ENCODE results near the gene BMPR1A.

The BMPR1A gene

DNA sequence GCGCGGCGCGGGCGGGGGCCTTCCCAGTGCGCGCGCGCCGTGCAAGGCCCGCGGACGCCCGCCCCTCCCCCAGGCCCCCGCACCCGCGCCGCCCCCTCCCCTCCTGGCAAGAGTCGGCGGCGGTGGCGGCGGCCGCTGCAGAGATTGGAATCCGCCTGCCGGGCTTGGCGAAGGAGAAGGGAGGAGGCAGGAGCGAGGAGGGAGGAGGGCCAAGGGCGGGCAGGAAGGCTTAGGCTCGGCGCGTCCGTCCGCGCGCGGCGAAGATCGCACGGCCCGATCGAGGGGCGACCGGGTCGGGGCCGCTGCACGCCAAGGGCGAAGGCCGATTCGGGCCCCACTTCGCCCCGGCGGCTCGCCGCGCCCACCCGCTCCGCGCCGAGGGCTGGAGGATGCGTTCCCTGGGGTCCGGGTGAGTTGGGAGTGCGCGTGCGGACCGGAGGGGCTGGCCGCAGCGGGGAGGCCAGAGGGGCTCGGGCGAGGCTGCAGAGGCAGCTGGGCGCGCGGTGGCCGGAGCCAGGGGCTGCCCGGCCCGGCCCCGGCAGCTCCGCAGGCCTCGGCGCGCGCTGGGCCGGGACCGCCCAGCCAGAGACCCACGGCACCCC lies at the start of gene BMPR1A:
Gene BMPR1A, plus strand, starts transcription at position 109 of the 602 bp plus-strand sequence. CDS start 119,400 bp downstream, outside the sequence.
- no peak for DNase-seq

DNA sequence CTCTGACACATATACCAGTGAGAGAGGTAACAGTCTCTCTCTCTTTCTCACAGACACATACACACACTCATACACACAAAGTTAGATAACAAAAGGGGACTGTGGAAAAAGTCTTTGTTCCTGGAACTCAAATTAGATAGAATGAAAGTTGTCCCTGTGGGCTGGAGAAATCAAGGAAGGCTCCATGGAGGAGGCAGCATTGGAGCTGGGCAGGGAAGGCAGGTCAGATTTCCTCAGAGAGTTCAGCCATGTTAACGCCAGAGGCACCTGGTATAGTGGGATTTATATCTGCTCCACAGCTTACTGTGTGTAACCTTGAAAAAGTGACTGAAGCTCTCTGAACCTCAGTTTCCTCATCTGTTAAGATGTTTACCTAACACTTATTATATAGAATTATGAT lies 49.4 kb upstream of the BMPR1A start:
- no peak for DNase-seq

DNA sequence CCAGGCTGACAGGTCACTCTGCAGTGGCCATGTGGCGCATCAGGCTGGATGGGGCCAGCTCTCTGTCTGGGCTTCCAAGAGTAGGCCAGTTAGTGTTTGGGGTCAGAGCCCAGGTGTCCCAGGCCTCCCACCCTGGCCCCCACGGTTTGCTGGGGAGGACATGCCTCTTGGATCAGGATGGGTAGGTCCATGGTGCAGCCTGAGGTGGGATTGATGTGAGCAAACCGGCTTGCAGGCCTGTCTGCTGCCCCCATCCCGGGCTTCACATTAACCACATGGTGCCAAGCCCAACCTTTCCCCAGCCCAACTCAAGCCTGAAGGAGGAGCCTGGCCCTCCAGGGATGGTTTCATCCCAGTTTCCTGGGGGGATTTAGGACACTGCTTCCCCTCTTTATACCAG lies 48.9 kb upstream of the BMPR1A start:
- DNase-seq = no peak

DNA sequence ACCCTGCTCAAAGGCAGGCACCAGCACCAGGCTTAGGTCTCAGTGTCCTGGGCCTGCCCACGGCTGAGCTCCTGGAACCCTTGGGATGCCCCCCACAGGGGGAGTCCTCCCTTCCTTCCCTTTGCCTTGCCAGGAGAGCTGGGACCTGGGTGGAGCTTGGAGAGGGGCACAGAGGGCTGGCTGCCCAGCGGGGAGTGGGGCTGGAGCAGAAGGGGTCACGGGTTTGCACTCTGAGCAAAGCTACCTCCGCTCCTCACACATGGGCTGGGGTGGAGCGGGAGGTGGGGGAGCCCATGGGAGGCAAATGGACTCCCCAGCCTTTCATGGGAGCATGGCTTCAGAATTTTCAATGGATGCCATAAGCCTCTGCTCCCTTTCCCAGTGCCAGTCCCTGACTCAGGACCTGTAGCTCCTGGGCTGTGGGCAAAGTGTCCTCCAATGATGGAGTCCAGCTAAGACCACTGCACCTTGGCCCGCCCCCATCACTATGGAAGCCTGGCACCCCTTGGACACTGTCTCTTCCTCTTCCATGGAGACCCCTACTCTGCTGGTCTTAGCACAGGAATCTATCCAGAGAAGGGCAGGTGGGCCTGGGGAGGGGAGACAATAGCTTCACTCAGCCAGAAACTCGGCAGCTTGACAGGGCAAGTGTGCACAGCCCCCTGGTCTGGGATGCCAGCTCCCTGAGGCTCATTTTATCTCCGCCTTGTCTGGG lies 48.2 kb upstream of the BMPR1A start:
- no peak for DNase-seq

DNA sequence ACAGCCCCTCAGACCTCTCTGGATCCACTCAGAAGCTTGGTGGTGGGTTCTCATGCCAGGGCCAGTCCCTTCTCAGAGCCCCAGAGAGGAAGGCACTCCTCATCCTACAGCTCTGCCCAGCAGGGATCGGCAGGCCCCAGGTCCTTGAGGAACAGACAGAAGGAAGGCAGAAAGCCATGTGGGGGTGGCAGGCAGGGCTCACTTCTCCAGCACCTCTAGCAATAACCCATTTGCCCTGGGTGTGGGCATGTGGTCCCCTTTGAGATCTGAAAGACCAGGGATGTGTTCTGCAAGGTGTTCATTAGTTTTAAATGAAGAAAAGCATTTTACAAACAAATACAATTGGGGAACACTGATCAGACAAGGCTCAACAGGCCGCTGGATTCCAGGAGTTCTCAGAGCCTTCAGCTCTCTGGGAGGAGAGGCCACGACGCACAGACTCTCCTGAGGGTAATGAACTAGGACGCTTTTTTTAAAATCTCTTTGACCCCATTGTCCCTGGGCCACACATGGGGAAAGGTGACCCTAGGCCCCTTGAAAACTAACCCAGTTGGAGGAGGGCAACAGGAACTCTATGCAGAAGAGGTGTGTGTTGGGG lies 47.5 kb upstream of the BMPR1A start:
- DNase-seq = no peak

DNA sequence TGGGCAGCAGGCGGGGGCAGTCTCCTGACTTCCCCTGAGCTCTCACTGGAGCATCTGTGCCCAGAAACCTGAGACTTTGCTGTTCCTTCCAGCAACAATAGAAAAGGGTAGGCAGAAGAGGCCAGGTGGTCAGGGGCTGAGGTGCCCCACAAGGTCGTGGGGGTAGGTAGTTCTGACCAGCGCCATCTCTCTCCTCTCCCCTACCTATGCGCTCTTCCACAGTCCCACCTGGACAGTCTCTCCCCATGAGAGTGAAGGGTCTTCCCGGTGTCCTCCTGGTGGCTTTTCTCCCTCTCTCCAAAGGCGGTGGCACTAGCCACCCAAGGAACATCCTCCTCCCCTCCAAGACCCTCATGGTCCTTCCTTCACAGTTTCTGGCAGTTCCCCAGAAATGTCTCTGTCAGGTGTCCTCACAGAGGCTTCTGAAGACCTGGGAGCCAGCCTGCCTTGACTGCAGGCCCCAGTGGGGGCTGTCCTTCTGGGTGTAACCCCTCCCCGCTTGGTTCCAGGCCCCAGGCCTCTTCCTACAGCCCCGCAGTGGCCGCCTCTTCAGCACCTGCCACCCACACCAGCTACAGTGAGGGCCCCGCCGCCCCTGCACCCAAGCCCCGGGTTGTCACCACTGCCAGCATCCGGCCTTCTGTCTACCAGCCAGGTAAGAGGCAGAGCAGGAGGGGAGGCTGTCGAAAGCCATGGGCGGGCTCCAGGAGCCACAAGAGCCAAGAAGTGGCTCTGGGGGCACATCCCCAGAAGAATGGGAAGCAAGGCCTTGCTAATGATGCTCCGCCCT lies 46.8 kb upstream of the BMPR1A start:
- no peak for DNase-seq

DNA sequence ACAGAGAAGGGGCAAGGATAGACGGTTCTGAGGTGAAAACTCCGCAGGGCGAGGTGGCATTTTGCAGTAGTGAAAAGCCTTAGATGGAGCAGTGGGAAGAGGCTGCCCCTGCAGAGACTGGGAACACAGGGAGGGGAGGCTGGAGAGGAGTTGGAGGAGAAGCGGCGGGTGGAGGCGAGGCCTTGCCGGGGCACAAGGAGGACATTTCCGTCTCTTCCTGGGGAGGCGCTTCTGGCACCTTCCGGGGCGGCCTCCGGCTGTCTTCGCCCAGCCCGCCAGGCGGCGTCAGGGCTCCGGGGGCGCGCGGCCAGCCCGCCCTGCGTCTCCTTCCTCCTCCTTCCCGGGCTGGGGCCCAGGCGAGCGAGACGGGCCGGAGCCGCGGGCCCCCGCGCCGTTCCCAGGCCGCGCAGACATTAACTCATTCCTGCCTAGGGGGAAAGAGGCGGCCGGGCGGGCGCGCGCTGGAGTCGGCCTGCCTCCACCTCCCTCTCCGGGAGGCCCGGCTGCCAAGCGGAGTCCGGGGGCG lies 45.4 kb upstream of the BMPR1A start:
- peak; percentile 90 for DNase-seq

DNA sequence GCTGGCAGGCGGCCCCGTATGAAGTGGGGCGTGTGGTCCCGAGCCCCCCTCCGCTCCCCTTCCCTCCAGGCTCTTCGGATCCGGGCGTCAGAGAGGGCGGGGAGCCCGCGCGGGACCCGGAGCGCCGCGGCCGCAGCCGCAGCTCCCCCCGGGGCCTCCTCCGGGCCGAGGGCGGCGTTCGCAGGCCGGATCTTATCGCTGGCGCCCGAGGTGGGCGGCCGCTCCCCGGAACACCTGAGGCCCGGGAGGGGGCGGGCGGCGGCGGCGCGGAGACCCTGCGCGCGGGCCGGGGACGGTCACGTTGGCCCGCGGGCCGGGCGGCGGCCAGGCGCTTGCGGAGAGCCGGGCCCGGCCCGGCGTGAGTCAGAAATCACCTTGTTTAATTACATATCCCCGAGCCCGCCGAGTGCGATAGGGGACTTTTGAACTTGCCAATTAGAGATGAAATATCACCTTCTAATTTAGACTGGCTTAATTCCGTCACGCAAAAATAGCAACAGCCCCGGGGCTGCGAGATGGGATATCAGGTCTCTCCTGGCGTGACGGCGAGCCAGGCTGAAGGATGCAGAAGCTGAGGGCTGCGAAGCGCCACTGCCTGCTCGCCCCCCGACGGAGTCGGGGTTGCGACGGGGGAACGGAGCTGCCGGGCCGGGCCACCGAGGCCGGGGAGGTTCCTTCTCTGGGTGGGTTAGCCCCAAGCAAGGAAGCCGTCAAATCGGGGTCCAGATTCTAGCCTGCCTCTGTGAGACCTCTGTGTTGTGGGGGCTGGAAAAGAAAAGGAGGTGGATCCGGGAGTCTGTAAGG lies 44.7 kb upstream of the BMPR1A start:
- DNase-seq = peak; percentile 76

DNA sequence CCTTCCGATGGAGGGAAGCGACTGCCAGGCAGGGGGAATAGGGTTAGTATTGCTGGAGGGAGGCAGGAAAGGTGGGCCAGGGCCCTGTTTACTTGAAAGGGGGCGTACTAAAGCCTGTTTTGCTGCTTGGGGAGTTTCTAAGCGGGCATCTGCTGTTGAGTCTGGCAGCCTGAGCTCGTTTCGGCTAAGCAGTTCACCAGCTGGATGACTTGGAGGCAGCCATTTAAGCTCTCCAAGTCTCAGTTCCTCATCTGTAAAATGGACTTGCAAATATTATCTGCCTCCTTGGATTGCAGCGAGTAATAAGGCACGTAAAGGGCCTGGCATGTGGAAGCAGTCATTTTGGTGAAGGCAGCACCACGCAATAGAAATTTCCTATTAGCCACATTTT lies 44.1 kb upstream of the BMPR1A start:
- no peak for DNase-seq

DNA sequence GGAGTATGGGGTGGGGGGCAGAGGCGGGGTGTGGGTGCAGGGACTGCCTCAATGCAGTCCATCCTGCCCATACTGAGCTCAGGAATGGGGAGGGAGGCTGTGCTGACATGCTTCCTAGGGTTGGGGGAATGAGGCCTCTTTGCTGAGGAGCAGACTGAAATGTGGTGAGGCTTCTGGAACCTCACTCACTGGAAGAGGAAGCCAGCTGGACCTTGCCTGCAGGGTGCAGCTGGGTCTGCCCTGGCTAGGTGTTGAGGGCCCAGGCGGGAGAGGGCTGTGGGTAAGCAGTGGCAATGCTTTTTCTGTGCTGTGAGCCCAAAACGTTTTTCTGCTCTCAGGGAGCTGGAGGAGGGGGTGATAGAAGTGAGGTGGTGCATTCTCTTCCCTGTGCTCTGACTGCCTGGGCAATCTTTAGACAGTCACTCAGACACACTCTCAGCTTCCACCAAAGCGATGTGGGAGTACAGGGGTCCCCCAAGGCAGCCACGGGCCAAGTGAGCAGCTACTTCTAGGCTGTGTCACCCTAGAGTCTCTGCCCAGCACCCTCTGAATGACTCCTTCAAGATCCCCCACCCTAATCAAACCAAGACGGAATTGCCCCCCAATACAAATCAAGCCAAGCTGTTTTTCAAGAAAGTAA lies 41.1 kb upstream of the BMPR1A start:
- no peak for DNase-seq

DNA sequence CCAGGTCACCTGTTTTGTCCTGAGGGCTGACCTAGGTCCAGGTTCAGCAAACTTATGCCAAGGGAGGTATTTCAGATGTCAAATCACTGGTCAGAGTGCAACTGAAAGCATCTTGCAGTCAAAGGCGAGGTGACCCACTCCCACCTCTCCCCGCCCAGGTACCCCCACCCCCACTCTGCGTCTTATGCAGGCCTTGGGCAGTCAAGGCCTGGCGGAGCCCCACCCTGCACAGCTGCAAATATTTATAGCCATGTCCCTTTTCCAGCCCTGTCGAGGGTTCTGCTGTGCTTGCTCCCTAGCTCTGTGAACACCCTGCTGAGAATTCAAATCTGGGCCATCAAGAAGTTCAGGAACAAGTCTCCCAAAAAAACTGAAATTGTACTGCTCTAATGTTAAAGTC lies 40.6 kb upstream of the BMPR1A start:
- no peak for DNase-seq

DNA sequence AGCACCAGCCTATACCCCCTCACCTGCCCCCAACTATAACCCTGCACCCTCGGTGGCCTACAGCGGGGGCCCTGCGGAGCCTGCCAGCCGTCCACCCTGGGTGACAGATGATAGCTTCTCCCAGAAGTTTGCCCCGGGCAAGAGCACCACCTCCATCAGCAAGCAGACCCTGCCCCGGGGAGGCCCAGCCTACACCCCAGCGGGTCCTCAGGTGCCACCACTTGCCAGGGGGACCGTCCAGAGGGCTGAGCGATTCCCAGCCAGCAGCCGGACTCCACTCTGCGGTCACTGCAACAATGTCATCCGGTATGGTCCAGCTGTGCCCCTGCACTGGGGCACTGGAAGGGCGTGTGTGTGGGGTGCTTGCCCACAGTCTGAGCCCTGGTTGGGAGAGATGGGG lies 40.0 kb upstream of the BMPR1A start:
- no peak for DNase-seq

DNA sequence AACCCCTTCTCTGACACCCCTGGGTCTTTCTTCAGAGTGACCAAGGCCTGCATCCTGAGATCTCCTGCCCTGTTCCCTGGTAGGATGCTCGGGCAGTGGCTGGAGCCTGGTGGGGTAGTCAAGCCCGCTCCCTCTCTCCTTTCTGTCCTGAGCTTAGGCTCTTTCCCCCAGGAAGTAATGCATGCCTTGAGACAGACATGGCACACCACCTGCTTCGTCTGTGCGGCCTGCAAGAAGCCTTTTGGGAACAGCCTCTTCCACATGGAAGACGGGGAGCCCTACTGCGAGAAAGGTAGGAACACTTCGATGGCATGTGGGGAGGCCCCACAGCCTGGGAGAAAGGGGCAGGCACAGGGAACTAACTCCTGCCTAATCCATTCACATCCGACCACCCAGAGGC lies 37.9 kb upstream of the BMPR1A start:
- DNase-seq = no peak

DNA sequence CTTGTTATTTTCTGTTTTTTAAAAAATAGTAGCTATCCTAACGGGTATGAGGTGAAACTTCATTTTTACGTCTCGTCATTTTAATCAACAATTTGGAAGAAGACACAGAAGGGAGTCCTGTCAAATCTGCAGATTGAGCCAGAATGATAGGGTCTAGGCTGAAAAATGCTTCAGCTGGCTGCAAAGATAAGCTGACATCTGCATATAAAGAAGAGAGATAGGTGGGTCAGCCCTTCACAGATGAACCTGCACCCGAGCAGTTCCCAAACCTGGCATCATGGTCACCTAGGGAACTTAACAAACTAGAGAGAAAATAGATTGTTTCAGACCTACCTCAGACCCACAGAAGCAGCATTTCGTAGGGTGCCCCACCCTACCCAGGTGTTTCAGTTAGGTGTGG lies 35.2 kb upstream of the BMPR1A start:
- no peak for DNase-seq

DNA sequence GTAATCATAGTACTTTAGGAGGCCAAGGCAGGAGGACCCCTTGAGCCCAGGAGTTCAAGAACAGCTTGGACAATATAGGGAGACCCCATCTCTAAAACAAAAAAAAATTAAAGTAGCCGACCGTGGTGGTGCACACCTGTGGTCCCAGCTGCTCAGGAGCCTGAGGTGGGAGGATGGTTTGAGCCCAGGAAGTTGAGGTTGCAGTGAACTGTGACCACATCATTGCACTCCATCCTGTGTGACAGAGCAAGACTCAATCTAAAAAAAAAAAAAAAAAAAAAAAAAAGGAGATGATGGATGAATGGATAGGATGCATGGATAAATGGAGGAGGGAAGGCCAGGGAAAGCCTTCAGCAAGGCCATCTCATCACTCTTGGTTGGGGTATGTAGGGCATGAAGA lies 33.4 kb upstream of the BMPR1A start:
- no peak for DNase-seq

DNA sequence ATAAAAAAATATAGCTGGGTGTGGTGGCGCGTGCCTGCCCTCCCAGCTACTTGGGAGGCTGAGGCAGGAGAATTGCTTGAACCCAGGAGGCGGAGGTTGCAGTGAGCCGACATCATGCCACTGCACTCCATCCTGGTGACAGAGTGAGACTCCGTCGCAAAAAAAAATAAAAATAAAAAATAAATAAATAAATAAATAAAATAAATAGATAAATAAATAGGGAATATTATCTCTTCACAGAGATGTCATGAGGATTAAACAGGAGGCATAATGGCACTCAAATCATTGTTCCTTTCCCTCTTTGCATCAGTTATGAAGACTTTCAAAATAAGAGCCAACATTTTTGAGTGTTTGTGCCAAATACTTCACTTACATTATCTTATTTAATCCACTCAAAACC lies 32.0 kb upstream of the BMPR1A start:
- no peak for DNase-seq

DNA sequence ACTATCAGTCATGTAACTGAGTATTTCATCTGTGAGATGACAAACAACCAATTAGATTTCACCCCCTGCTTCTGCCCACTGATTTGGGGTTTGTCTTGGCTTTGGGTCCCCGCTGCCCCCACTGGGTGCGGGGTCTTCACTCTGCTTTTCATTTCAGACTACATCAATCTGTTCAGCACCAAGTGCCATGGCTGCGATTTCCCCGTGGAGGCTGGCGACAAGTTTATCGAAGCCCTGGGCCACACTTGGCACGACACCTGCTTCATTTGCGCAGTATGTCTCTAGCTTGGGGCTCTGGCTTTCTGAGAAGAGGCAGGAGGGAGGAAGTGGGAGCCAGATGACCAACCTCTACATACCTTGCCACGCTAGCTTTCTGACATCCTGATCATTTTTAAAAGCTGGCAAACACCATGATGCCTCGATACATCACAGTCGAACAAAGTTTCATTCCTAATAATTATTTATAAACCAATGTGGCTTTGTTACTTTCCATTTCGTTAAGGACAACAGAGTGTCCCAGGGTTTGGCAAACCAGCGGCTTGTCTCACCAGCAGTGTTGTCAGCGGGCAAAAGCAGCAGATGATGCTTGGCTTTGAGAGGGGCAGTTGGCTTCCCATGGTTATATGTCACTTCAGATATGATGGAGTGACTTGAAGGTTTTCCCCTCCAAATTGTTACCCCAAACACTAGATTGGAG lies 30.3 kb upstream of the BMPR1A start:
- DNase-seq = no peak

DNA sequence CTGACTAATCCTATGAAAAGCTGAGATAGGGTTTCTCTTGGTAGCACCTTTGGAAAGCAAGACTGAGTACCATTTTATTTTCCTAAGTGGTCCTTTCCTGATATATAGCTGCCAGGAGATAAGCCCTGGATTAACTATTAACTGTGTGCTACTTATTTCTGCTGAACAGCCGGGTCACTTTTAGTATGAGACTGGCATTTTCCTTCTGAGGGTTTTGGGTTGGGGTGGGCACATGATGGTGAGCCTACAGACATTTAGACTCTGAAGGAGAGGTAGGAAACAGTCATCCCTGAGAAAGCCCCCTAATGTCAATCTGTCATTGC lies 29.8 kb upstream of the BMPR1A start:
- DNase-seq = no peak

DNA sequence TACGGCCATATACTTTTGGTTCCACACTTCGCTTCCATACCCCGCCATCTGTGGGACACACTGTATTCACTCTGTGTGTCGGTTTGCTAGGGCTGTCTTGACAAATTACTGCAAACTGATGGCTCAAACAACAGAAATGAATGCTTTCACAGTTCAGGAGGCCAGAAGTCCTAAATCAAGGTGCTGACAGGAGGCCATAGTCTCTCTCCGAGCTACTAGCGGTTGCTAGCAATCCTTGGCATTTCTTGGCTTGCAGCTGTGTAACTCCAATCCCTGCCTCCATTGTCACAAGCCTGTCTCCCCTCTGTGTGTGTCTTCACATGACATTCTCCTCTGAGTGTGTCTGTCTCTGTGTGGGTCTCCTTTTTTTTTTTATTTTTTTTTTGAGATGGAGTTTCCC lies 28.9 kb upstream of the BMPR1A start:
- no peak for DNase-seq

DNA sequence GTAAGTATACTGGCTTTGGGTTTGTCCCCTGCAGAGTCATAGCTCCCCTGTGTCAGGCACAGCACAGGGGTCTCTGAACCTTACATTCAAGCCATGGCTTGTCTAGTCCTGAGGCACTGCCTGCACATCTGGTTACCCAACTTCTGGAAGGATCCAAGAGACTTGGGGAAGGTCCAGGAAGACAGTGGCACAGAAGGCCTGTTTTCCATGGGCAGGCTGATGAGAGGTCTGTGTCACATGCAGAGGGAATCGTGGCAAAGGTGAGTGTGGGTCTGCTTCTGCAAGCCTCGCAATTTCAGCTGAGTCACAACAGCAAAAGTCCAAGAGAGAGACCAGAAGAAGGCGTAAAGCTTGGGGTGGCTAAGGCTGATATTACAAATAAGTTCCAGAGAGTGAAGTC lies 28.4 kb upstream of the BMPR1A start:
- DNase-seq = no peak

DNA sequence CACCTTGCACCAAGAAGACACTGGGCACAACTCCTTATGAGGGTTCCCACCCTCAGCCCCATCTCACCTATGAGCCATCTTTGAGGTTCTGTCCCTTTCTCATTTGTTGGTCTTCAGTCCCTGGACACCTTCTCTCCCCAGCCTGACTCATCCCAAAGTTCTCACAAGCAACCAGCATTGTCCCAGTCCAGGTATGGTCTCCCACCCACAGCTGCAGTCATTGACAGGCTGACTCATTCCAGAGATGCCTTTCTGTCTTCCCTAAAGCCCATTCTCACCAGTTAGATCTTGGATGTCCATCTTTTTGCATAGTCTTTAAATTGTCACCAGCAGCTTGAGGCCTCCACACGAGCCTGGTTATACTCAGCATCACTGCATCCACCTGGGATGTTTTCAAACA lies 26.7 kb upstream of the BMPR1A start:
- no peak for DNase-seq

DNA sequence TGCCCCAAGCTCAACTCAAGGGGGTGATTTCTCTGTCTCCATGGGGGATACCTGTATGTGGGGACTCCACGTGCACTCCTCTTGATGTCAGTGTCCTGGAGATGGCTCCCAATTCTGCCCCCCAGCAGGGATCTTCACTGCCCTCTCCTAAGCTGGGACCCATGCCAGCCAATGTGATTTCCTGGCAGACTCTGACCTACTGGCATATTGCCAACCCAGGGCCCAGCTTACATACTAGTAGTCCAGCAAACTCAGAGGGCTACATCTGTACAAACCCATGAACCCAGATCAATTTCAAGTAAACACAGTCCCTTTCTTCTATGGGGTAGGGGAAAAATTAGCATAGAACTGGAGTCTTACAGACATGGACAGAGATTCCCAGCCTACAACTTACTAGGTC lies 26.2 kb upstream of the BMPR1A start:
- DNase-seq = no peak
